ENCODE measurements around the gene PACSIN3.

GRCh38 chr11:47222696-47223095 is 36.5 kb upstream of the PACSIN3 start:
- TF ChIP-seq CTCF (IDR thresholded peaks at IDR 0.05) (no peak), POLR2A (IDR thresholded peaks at IDR 0.05) (no peak), EP300 (IDR thresholded peaks at IDR 0.05; ENCODE audit: low read depth) (no peak)

Measured in transverse colon (tissue), 3 donors.